ENCODE measurements around the gene SLC44A5.

DNA sequence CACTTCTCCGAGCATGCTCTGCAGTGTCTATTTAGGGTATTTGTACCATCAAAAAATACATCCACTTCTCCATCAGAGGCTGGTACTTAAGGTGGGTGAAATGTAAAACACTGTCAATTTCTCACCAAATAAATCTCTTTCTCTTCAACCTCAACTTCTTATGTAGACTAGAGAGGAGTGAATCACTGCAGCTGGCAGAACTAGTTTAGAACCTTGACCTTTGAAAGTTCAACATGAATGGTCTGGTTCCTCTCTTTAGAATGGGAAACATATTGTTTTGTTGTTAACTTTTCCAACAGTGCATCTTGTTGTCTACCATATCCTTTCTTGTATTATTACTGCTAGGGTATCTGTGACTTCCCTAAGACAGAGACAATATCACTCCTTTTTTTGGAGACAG lies 20.1 kb upstream of the SLC44A5 start:
- TF ChIP-seq, protein P1, sequence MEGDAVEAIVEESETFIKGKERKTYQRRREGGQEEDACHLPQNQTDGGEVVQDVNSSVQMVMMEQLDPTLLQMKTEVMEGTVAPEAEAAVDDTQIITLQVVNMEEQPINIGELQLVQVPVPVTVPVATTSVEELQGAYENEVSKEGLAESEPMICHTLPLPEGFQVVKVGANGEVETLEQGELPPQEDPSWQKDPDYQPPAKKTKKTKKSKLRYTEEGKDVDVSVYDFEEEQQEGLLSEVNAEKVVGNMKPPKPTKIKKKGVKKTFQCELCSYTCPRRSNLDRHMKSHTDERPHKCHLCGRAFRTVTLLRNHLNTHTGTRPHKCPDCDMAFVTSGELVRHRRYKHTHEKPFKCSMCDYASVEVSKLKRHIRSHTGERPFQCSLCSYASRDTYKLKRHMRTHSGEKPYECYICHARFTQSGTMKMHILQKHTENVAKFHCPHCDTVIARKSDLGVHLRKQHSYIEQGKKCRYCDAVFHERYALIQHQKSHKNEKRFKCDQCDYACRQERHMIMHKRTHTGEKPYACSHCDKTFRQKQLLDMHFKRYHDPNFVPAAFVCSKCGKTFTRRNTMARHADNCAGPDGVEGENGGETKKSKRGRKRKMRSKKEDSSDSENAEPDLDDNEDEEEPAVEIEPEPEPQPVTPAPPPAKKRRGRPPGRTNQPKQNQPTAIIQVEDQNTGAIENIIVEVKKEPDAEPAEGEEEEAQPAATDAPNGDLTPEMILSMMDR (IDR thresholded peaks at IDR 0.05) = no peak
- no peak for TF ChIP-seq POLR2A (IDR thresholded peaks at IDR 0.05)

Measured in suprapubic skin (tissue), 3 donors.